Activated CD4-positive, alpha-beta T cell treated with anti-CD3 and anti-CD28 coated beads, Interleukin-2, amount 50 U/mL, for 4 hours (primary cell): ENCODE results near the gene SRC.

Source experiments
- DNase-seq, 2 experiments: peaks; one replicate each; pipeline ENCODE4 v3.0.0-alpha.2; 2020

SRC gene

DNA sequence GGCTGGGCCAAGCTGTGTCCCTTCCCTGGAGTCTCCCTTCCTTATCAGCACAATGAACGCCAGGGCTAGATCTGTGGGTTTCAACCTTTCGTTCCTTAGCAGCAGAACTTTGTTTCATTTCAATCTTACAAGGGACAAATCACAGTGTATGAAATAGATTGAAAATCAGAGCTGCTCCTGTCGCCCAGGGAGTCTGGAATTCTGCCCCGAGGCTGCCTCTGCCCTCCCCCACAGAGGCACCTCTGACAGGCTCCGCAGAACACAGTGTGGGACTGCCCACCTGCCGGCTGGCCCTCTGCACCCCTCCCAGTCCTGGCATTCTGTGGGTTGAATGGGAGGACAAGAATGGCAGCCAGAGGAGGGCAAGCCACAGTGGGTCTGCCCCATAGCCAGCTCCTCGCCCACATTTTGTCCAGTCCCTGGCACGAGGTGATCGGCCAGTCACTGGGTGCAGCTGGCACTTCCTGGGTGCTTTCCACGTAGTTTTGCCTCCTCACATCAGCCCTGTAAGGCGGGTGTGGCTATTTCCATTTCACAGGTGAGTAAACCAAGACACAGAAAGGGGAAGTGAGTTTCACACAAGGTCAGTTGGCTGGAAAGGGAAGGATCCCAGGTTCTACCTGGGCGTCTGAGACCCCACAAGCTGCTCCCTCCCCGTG, 30.4 kb upstream of the SRC start:
- no peak for DNase-seq

DNA sequence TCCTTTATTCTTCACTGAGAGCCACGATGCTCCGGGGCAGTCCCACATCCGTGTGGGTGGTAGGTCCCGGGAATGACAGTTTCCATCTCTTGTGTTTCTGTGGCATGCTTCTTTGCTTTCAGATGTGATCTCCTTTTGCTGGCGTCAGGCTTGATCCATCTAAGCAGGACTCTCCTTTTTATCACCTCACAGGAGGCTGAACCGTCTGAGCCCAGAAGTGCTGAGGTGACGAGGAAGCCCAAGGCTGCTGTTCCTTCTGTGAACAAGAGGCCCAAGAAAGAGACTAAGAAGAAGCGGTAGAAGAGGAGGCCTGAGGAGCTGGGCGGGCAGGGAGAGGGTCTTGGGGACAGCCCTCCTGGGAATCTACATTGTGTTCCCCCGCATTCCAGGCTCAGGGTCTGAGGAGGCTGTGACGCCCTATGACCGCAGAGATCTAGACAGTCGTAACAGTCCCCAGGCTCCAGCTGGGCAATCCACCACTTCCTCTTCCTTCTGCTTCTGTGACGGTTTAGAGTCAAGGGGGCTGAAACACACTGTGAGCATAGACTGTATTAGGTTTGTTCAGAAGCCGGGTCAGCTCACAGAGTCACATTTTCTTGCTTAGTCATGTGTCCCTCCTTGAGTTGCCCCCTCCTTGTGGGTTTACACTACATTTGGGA, 29.7 kb upstream of the SRC start:
- DNase-seq = no peak

DNA sequence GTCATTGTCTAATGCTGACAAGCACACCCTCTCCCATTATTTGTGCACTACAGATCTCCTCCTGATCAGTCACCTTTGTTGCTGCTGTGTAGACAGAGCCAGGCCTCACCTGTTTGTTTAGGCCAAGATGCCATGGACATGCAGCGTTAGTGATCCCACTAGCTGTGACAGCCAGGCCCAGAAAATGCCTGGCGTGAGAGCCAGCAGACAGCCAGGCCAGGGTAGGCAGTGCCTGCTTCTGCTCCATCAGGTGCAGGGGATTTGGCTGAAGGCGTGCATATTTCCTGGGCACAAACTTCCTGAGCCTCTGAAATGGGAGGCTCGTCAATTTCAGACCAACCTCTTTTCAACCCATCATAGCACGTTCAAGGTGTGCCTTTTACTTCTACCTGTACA, 29.2 kb upstream of the SRC start:
- DNase-seq = no peak

DNA sequence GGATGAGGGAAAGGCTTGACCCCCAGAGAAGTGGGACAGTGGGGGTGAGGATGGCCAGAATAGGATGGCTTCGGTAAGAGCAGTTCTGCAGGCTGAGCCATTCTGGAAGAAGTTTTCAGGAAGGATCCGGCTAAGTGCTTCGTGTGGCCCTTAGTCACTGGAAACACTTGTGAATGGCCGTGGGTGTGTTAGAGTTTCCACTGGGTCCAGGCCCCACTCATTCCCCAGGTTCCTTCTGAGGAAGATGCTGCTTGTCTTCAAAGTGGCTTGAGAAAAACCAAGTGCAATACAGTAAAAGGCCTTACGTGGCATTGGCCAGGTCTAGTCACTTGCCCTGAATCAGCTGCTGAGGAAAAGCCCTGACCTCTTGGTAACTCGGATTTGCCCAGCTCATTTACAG, 28.6 kb upstream of the SRC start:
- DNase-seq = no peak

DNA sequence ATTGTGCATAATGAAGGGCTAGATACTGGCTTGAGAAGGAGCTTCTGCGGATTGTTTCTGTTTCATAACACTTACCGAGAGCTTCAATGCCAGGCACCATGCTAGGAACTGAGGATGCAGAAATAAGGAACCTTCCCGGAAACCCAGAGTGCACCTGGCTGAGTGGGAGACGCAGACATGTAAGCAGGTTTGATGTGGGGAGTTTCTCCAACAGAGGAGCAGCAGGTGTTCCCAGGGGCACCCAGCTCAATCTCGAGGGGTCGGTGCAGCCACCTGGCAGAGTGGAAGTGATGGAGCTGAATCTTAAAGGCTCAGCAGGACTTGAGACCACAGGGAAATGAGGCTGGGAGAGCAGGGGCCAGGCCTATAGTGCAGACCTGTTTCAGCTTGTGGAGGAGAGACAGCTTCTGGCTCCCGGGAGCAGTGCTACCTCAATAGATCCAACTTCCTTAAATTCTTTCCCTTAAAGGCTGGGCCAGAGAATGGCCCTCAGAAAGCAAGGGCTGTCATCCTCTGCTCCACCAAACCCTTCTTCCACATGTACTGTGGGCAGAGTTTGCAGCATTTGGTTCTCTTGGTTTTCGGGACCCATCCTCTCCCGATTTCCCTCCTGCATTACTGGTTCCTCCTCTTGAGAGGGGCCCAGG, 27.8 kb upstream of the SRC start:
- no peak for DNase-seq

DNA sequence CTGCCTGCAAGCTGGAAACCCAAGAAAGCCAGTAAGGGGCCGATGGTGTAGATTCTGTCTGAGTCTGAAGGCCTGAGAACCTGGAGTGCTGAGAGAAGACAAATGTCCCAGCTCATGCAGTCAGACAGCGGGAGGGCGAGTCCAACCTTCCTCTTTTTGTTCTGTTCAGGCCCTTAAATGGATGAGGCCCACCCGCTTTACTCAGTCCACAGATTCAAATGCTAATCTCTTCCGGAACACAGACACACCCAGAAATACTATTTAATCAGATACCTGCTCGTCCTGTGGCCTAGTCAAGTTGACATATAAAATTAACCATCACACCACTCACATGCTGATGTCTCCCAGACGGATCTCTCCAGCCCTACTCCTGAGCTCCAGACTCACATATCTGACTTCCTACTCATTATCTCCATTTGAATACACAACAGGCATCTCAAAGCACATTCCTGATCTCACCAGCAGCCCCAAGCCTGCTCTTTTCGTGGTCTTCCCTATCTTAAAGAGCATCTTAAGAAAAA, 26.7 kb upstream of the SRC start:
- DNase-seq = no peak

DNA sequence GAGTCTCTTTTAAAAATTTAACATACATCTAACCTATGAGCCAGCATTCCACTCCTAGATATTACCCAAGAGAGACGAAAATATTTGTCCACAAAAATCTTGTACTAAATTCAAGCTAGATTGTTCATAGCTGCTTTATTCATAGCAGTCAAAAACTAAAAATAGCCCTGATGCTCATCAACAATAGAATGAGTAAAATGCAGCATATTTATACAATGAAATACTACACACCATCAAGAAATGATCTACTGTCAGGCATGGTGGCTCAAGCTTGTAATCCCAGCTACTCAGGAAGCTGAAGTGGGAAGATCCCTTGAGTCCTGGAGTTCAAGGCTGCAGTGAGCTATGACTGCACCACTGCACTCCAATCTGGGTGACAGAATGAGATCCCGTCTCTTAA, 22.0 kb upstream of the SRC start:
- no peak for DNase-seq

DNA sequence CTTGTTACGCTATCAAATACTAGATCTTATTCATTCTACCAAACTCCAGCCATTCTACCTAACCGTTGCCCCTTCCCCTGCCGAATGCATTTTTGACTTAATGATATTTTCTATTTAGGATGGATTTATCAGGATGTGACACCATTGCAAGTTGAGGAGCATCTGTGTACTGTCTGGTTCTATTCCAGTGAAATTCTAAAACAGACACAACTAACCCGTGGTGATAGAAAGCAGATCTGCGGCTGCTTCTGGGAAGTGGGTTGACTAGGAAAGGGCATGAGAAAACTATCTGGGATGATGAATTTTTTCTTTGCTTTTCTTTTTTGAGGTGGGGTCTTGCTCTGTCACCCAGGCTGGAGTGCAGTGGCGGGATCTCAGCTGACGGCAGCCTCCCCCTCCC, 20.7 kb upstream of the SRC start:
- DNase-seq = no peak

DNA sequence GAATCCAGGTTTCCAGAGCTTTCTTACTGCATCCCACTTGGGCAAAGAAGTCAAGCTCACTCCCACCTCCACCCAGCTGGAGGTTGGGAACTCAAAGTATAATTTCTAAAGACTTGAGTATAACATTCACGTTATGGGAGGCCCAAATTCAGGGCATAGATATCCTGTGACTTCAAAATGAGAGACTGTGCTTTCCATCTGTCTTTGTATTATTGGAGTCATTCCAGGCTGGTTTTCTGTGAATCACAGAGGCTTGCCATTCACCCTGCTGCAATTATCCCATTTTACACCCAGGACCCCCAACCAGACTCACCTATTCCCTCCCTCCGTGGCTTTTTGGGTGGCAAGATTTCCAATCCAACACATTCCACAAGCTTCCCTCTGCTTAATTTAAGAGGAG, 19.3 kb upstream of the SRC start:
- no peak for DNase-seq

DNA sequence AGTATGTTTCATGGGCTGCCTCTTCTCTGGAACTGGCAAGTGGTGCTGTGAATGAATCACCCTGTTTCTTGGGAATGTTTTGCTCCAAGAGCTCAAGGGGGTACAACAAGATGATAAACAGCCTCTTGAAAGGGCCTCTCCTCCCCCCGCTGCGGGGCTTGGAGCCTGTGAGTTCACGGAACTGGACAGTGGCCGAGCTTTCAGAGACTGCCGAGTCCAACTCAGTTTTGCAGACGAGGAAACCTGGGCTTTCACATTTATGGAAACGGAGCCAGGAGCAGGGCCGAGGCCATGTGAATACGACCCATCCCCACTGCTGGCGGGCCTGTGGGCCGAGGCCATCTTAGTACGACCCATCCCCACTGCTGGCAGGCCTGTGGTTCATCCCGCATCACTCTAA, 18.2 kb upstream of the SRC start:
- no peak for DNase-seq

DNA sequence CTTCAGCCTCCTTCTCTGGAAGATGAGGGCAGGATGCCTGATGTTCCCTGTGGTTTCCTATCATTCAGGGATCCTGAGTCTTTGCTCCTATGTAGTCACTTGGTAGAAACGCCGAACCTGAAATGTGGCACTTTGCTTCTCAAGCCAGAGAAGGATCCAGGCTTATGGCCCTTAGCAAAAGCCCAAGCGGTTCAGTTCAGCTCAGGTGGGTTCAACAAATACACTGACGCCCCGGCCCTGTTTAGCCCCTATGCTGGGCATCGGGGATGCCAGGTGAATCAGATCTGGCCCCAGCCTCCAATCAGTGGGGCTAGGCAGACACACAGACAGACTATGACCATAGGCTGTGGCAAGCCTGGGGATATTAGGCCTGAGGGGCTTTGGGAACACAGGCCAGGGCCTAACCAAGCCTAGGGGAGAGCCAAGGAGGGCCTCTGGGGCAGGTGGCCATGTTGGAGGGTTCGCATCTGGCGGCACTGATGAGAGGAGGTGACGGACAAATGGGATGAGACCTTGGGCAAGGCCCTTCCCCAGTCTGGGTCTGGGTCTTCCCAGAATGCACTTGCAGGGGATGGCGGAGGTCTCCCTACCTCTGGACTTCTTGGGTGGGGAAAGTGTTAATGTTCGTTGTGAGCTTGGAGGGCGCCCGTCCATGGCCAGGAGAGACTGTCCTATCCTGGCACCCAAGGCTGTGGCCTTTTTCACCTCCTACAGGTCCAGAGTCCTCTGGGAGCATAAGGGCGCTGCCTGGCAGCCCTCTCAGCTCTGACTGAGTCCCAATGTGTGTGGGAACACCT, 17.6 kb upstream of the SRC start:
- no peak for DNase-seq

DNA sequence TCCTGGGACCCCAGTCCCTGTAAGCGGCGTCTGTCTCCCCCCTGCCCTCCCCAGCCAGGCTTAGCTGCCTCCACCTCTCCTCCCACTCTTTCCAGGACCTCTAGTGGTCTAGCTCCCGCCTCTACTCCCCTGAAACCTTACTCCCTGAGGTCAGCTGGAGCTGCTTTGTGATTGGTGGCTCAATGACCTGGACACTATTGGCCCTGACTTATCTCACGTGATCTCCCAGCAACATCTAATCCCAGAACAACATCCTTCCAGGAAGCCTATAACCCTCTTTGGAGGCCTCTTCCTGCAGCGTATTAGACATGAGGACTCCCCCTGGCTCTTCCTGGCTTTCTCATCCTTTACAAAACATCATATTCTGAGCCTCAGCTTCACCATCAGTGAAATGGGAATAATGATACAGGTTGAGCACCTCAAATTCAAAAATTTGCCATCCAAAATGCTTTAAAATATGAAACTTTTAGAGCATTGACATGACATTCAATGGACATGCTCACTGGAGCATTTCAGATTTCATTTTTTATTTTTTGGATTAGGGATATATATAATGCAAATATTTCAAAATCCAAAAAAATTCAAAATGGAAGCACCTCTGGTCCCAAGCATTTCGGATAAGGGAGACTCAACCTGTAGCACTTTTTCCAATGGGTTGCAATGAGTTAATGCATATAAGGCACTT, 16.3 kb upstream of the SRC start:
- DNase-seq = no peak

DNA sequence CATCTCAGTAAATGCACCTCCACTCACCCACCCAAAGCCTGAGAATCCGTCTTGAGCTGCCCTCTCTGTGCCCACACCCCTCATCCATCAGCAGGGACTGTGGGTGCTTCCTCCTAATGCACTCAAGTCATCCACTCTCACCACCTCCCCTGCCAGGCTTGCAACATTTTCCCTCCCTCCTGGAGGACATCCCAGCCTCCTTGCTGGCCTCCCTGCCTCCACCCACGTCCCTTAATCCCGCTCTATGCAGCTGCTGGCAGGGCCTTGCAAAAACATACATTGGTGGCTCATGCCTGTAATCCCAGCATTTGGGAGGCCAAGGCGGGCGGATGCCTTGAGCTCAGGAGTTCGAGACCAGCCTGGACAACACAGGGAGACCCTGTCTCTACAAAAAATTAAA, 15.6 kb upstream of the SRC start:
- DNase-seq = no peak

DNA sequence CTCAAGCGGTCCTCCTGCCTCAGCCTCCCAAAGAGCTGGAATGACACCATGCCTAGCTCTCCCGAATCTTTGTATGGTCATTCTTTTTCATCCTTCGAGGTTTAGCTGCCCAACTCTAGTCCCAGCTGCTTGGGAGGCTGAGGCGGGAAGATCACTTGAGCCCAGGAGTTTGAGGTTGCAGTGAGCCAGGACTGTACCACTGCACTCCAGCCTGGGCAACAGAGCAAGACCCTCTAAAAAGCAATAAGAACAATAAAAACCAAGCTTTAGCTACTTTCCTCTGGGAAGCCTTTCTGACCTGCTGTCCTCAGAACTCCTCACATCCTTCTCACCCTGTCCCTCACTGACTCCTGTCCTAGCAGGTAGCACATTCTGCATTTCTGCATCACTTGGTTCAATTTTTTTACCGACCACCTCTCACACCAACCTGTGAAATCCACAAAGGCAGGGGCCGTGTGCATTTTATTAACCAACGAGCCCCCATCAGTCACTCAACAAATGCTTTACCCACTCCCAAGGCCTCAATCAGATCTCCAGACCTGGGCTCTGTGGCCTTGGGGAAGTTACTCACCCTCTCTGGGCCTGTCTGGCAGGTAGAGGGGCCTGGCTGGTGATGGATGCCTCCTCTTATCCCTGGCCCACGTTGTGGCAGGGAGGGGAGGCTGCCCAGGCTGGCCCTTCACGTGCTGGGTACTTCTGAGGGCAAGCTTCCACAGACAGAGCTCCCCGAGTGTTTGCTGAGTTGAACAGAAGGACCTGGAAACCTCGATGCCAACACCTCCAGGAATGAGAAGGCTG, 14.7 kb upstream of the SRC start:
- no peak for DNase-seq

DNA sequence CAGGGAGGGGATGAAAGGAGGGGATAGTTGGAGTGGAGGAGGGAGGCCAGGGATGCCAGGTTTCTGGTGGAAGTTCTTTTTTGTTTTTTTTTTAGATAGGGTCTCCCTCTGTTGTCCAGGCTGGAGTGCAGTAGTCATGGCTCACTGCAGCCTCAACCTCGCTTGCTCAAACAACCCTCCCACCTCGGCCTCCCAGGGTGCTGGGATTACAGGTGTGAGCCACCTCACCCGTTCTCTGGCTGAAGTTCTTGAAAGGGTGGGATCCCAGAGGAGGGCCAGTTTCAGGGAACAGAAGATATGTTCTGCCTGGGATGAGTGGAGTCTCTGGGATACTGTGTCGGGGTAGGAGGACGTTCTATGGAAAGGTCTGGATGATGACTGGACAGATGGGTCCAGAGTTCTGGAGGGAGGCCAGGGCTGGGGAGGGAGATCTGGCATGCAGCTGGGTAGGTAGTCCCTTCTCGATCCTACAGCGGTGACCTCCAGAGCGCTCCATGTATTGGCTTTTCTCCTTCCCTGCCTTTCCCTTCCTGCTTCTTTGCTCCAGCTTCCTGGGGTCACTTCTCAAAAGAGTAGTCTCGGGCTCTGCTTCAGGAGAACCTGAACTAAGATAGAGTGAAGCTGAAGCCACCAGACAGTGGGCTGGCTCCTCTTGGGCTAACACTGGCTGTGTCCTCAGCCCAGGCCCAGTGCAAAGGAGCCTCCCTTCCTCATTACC, 12.7 kb upstream of the SRC start:
- no peak for DNase-seq

DNA sequence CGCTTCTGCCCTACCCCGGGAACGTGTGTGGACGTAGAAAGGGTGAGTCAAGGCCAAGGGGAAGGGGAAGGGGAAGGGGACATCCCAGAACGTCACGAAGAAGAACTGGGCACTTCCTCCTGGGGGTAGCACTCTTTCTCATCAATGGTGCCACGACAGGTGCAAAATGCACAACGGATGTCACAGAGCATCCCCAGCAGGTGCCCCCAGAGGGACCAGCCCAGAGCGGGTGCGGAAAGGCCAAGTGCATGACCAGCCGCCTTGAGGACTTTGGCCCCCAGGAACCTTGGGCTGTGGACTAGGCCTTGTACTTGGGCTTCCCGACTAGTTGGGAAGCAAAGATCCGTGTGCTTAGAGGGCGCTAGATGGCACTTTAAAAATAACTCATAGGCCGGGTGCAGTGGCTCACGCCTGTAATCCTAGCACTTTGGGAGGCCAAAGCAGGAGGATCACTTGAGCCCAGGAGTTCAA, 12.1 kb upstream of the SRC start:
- no peak for DNase-seq

DNA sequence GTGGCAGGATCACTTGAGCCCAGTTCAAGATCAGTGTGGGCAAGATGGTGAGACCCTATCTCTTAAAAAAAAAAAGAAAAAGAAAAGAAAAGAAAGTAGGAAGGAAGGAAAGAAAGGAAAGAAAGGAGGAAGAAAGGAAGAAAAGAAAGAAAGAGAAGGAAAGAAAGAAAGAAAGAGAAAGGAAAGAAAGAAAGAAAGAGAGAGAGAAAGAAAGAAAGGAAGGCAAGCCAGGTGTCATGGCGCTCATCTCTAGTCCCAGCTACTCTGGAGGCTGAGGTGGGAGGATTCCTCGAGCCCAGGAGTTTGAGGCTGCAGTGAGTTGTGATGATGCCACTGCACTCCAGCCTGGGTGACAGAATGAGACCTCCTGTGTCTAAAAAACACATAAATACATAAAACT, 11.5 kb upstream of the SRC start:
- no peak for DNase-seq

DNA sequence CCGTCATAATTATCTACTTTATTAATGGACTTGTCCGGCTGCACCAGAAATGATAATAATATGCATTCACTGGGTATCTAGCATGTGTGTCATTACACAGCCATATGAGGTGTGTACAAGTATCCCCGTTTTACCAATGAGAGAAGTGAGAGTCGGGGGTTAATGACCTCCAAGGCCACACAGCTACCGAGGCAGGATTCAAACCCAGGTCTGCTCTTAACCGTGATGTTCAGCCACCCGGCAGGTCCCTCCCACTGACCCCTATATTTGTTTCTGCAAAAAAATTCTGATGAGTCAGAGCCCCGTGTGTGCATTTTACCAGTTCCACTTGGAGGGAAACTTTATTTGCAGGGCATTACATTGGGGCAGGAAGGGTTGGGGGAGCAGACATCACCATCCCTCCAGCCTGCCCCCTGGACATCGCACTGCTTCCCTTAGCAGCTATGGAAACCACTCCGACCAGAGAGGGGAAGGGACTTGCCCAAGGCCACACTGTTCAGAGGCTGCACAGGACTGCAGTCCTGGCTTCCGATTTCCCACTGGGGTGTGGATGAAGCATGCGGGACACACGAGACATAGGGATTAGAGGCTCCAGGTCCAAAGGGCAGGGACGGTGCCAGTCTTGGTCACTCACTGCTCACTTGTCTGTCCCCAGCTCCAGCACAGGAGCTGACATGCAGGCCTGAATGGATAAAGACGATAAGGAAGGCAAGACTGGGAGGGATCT, 10.1 kb upstream of the SRC start:
- DNase-seq = no peak

DNA sequence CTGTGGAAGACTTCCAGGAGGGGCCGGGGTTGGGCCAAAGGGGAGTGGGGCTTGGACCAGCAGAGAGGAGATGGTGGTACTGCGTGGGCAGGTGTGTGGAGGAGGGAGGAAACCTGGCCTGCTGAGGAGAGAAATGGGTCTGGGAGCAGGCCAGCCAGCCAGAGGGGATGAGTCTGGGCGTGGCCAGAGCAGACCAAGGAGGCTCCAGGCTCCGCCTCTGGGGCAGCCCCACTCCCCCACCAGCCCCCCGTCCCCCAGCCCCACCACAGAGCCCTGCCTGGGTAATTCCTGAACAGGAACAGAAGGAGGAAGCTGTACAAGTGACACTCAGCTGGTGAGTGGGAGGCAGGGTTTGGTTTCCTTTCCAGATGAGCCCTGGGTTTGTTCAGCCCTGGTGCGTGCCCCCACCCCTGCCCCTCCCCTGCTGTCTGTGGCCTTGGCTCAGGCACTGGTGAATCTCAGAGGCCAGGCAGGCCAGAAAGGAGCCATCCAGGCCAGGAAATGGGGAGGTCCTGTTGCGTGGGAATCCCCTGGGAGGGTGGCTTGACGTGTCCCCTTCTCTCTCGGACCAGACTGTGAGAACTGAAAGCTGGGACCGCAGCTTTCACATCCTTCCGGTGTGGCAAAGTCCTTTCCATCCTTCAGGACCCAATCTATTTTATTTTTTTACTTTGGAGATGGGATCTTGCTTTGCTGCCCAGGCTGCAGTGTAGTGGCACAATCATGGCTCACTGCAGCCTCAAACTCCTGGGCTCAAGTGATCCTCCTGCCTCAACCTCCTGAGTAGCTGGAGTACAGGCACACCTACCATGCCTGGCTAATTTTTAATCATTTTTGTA, 9.4 kb upstream of the SRC start:
- DNase-seq = peak; percentile 21 to 25
